DMS53 treated with DMSO at 0.1 percent for 48 hours (cell line): ENCODE results near the gene TAF11L2.
"Not testable (repeated sequence)": the region's sequence is repeated elsewhere in the genome, so short reads cannot be mapped to it uniquely, and the experiment has no call there.

Experiments used
- DNase-seq: peaks from one replicate; lab custom pipeline; 2025; ENCODE audit not compliant: unreplicated experiment; lab: John Stamatoyannopoulos, UW

The TAF11L2 gene

DNA sequence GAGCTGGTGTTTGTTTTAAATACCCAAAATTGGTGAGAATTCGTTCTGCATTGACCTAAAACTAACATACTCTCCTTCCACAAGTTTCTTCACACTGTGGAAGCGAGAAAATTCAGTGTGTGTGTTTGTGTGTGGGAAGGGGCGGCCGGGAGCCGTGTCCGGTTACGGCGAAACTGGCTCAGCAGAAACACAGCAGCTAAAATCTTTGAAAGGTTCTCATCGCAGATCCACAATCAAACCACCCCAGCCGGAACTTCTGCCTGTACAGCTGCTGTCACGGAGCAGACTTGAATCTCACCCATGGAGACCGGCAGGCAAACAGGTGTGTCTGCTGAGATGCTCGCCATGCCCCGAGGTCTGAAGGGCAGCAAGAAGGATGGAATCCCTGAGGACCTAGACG, 26.9 kb downstream of the TAF11L2 start, which contains the start of gene TAF11L5:
Gene TAF11L5, plus strand, starts transcription at position 301 of the 400 bp plus-strand sequence.
- not testable (repeated sequence) for DNase-seq

DNA sequence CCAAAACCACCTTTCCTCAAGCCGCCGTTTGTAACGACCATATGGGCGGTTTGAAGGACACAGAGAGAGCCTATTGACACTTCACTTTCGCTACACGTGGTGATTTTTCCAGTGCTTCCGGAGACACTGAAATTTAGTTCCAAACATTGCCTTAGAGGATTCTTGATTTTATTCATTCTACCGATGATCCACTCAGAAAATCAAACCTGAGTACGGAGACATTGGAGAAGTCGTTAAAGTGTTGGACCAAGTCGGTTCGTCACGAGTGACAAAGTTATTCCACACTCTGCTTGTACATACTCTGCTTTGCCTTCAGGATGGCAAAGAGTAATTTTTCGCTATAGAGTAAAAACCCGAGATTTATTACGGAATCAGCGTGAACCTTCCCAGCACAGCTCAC, 28.5 kb downstream of the TAF11L2 start:
- not testable (repeated sequence) for DNase-seq

DNA sequence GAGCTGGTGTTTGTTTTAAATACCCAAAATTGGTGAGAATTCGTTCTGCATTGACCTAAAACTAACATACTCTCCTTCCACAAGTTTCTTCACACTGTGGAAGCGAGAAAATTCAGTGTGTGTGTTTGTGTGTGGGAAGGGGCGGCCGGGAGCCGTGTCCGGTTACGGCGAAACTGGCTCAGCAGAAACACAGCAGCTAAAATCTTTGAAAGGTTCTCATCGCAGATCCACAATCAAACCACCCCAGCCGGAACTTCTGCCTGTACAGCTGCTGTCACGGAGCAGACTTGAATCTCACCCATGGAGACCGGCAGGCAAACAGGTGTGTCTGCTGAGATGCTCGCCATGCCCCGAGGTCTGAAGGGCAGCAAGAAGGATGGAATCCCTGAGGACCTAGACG, 30.3 kb downstream of the TAF11L2 start, which contains the start of gene TAF11L6:
Gene TAF11L6, plus strand, starts transcription at position 301 of the 400 bp plus-strand sequence.
- not testable (repeated sequence) for DNase-seq
